KOPT-K1 (cell line): Measurements from ENCODE around the gene RAP1GAP2.
A peak's percentile ranks its signal among the peaks of the same experiment; 100 is the strongest.
"Not testable (repeated sequence)": the region's sequence is repeated elsewhere in the genome, so short reads cannot be mapped to it uniquely, and the experiment has no call there.

Source experiments
- H3K27ac ChIP-seq: fragments of 200-600 bp; sonication (generic); 2 replicates; pipeline ENCODE4 v1.5.1; 2016; ENCODE audit warnings: antibody characterized with exemption, mild to moderate bottlenecking, low read depth, low read length; ENCODE audit not compliant: poor library complexity, severe bottlenecking
- H3K36me3 ChIP-seq: fragments of 200-600 bp; sonication (generic); 2 replicates; pipeline ENCODE4 v1.5.1; 2017; ENCODE audit warnings: antibody characterized with exemption, mild to moderate bottlenecking, low read length, moderate library complexity; ENCODE audit not compliant: insufficient read depth
- H3K9me3 ChIP-seq: fragments of 200-600 bp; sonication (generic); 2 replicates; pipeline ENCODE4 v1.5.1; 2017; ENCODE audit warnings: antibody characterized with exemption, low read length, mild to moderate bottlenecking; ENCODE audit not compliant: insufficient read depth, poor library complexity, severe bottlenecking

The RAP1GAP2 gene

GRCh38 chr17:3040882-3041281 lies 244.6 kb downstream of the RAP1GAP2 start:
- Histone ChIP-seq H3K9me3 (peaks cover 14% of the 10 kb centered on the region), H3K27ac (no peak overlapping the region), H3K36me3 (no peaks in the 10 kb centered on the region)

GRCh38 chr17:3043737-3044365 lies 247.6 kb downstream of the RAP1GAP2 start:
- peaks cover 14% of the 10 kb centered on the region for H3K9me3 ChIP-seq
- H3K27ac ChIP-seq, result no peak overlapping the region
- H3K36me3 ChIP-seq, result no peaks in the 10 kb centered on the region

- Histone ChIP-seq H3K27ac (no peak overlapping the region), H3K36me3 (no peaks in the 10 kb centered on the region), H3K9me3 (peaks cover 14% of the 10 kb centered on the region)
Observed at GRCh38 chr17:3046753-3047152, 250.5 kb downstream of the RAP1GAP2 start.

- Histone ChIP-seq H3K9me3 (peaks cover 5% of the 10 kb centered on the region), H3K27ac (peak overlapping the region; percentile 42), H3K36me3 (no peaks in the 10 kb centered on the region)
Observed at GRCh38 chr17:3048727-3049471, 252.7 kb downstream of the RAP1GAP2 start.

- Histone ChIP-seq H3K27ac (no peak overlapping the region), H3K36me3 (no peaks in the 10 kb centered on the region), H3K9me3 (no peaks in the 10 kb centered on the region)
Observed at GRCh38 chr17:3049705-3050295, 253.6 kb downstream of the RAP1GAP2 start.

GRCh38 chr17:3054868-3055267 lies 258.6 kb downstream of the RAP1GAP2 start:
- not testable (repeated sequence) for H3K27ac ChIP-seq, H3K9me3 ChIP-seq, H3K36me3 ChIP-seq

- not testable (repeated sequence) for H3K9me3 ChIP-seq, H3K36me3 ChIP-seq, H3K27ac ChIP-seq
Observed at GRCh38 chr17:3062824-3063377, 266.7 kb downstream of the RAP1GAP2 start.

GRCh38 chr17:3063507-3063906 lies 267.3 kb downstream of the RAP1GAP2 start, which contains the start of gene OR1D5:
TSS of gene OR1D5 (minus strand) at chr17:3063607. CDS start at chr17:3063607, 0 bp downstream.
- not testable (repeated sequence) for H3K27ac ChIP-seq, H3K36me3 ChIP-seq, H3K9me3 ChIP-seq

GRCh38 chr17:3065192-3065591 lies 269.0 kb downstream of the RAP1GAP2 start:
- not testable (repeated sequence) for H3K9me3 ChIP-seq, H3K27ac ChIP-seq, H3K36me3 ChIP-seq

- not testable (repeated sequence) for H3K36me3 ChIP-seq, H3K27ac ChIP-seq, H3K9me3 ChIP-seq
Observed at GRCh38 chr17:3073850-3074249, 277.6 kb downstream of the RAP1GAP2 start.
